ENCODE measurements around the gene SLC2A1. TPM values are rescaled to one million over a fixed set of nuclear protein-coding genes. Genes with fewer than 3 reads are reported as not detected.

SLC2A1 gene
- total and polyA plus RNA-seq, 2 of the 13 experiments (the other 11 are each of a cell fraction or from before 2014, with no cell fraction given): 125 to 423 TPM

DNA sequence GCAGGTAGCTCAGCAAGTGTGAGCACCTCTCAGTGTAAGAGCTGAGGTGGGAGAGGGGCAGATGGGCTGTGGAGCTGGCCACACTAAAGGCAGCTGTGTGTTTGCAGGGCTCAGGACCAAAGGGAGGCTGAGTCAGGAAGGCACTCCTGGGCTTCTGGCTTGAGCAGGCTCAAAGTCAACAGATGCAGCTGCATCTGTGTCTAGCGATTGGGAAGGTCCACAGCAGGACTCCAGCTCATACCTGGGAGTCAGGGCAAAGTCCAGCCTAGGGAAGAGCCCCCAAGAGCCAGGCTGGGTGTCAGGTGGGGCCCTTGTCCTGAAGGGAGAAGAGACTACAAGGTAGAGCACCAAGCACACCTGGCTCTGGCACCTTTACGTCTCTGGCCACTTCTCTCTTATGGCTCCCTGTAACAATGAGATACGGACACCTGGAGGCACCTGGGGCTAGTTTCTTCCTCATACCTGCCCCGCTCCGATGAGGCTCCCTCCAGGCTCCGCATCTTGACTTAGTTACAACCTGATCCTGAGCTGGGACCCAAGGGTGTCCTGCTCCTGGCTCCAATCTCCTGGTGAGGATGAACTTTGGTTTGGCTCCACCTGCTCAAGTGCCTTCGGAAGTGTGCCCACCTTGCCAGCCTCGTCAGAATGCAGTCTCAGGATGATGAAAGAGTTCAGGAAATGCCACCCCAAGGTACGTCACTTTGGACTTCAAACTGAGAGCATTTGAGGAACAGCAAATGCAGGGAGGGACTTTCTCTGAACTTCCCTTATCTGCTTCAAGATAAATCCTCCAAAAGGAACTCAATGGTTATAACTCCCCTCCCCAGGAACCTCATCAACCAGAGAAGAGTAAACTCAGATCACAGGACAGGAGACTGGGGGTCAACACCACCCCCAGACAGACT lies 21.5 kb upstream of the SLC2A1 start (continued):
- TF ChIP-seq, protein P1, sequence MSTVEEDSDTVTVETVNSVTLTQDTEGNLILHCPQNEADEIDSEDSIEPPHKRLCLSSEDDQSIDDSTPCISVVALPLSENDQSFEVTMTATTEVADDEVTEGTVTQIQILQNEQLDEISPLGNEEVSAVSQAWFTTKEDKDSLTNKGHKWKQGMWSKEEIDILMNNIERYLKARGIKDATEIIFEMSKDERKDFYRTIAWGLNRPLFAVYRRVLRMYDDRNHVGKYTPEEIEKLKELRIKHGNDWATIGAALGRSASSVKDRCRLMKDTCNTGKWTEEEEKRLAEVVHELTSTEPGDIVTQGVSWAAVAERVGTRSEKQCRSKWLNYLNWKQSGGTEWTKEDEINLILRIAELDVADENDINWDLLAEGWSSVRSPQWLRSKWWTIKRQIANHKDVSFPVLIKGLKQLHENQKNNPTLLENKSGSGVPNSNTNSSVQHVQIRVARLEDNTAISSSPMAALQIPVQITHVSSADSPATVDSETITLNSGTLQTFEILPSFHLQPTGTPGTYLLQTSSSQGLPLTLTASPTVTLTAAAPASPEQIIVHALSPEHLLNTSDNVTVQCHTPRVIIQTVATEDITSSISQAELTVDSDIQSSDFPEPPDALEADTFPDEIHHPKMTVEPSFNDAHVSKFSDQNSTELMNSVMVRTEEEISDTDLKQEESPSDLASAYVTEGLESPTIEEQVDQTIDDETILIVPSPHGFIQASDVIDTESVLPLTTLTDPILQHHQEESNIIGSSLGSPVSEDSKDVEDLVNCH (CRISPR knock-in tag; IDR thresholded peaks at IDR 0.05): no peak
- TF ChIP-seq TOE1 (CRISPR knock-in tag; IDR thresholded peaks at IDR 0.05) (no peak), PAX8 (CRISPR knock-in tag; IDR thresholded peaks at IDR 0.05; ENCODE audit: borderline replicate concordance) (no peak), HDAC1 (CRISPR knock-in tag; IDR thresholded peaks at IDR 0.05) (no peak), SP2 (CRISPR knock-in tag; IDR thresholded peaks at IDR 0.05) (no peak), BHLHE40 (IDR thresholded peaks at IDR 0.05; ENCODE audit: low read length) (no peak), RFX1 (IDR thresholded peaks at IDR 0.05) (no peak), ZNF615 (CRISPR knock-in tag; IDR thresholded peaks at IDR 0.05; ENCODE audit: borderline replicate concordance) (no peak), ZNF564 (CRISPR knock-in tag; IDR thresholded peaks at IDR 0.05) (no peak), ZNF678 (CRISPR knock-in tag; IDR thresholded peaks at IDR 0.05) (no peak), ZC3H13 (CRISPR knock-in tag; IDR thresholded peaks at IDR 0.05) (no peak), KAT7 (CRISPR knock-in tag; IDR thresholded peaks at IDR 0.05; ENCODE audit: borderline replicate concordance) (no peak), CAMTA2 (CRISPR knock-in tag; IDR thresholded peaks at IDR 0.05; ENCODE audit: borderline replicate concordance) (no peak), STAT5B (CRISPR knock-in tag; IDR thresholded peaks at IDR 0.05) (no peak), ATRX (CRISPR knock-in tag; IDR thresholded peaks at IDR 0.05; ENCODE audit: borderline replicate concordance) (no peak), SMAD1 (CRISPR knock-in tag; IDR thresholded peaks at IDR 0.05; ENCODE audit: borderline replicate concordance, low read depth) (no peak), JUNB (CRISPR knock-in tag; IDR thresholded peaks at IDR 0.05; ENCODE audit: borderline replicate concordance) (no peak; the same call in 1 of the 2 replicates), ZMYM3 (CRISPR knock-in tag; IDR thresholded peaks at IDR 0.05) (no peak), ONECUT2 (CRISPR knock-in tag; IDR thresholded peaks at IDR 0.05) (no peak), ZNF232 (CRISPR knock-in tag; IDR thresholded peaks at IDR 0.05; ENCODE audit: borderline replicate concordance) (no peak), ISX (CRISPR knock-in tag; conservative IDR thresholded peaks at IDR 0.05) (no peak), RFXAP (CRISPR knock-in tag; IDR thresholded peaks at IDR 0.05; ENCODE audit: borderline replicate concordance) (no peak), GATAD1 (CRISPR knock-in tag; IDR thresholded peaks at IDR 0.05) (no peak), ZNF124 (CRISPR knock-in tag; IDR thresholded peaks at IDR 0.05) (no peak)
- TF ChIP-seq, protein P2, sequence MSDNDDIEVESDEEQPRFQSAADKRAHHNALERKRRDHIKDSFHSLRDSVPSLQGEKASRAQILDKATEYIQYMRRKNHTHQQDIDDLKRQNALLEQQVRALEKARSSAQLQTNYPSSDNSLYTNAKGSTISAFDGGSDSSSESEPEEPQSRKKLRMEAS (IDR thresholded peaks at IDR 0.05): no peak
- TF ChIP-seq, protein P3, sequence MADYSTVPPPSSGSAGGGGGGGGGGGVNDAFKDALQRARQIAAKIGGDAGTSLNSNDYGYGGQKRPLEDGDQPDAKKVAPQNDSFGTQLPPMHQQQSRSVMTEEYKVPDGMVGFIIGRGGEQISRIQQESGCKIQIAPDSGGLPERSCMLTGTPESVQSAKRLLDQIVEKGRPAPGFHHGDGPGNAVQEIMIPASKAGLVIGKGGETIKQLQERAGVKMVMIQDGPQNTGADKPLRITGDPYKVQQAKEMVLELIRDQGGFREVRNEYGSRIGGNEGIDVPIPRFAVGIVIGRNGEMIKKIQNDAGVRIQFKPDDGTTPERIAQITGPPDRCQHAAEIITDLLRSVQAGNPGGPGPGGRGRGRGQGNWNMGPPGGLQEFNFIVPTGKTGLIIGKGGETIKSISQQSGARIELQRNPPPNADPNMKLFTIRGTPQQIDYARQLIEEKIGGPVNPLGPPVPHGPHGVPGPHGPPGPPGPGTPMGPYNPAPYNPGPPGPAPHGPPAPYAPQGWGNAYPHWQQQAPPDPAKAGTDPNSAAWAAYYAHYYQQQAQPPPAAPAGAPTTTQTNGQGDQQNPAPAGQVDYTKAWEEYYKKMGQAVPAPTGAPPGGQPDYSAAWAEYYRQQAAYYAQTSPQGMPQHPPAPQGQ (CRISPR knock-in tag; IDR thresholded peaks at IDR 0.05; ENCODE audit: borderline replicate concordance): no peak
- TF ChIP-seq, protein P4, sequence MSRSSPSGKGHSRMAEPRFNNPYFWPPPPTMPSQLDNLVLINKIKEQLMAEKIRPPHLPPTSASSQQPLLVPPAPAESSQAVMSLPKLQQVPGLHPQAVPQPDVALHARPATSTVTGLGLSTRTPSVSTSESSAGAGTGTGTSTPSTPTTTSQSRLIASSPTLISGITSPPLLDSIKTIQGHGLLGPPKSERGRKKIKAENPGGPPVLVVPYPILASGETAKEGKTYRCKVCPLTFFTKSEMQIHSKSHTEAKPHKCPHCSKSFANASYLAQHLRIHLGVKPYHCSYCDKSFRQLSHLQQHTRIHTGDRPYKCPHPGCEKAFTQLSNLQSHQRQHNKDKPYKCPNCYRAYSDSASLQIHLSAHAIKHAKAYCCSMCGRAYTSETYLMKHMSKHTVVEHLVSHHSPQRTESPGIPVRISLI (CRISPR knock-in tag; IDR thresholded peaks at IDR 0.05; ENCODE audit: borderline replicate concordance): no peak
